ENCODE data around the gene SIX3.

- TF ChIP-seq CTCF (IDR thresholded peaks at IDR 0.05 in 4 of 5, conservative IDR thresholded peaks at IDR 0.05 in 1 of 5), result no peak
- TF ChIP-seq POLR2A (IDR thresholded peaks at IDR 0.05), result no peak
Measured at GRCh38 chr2:44949329-44950151, 8.0 kb downstream of the SIX3 start.
